NCI-H2227 treated with DMSO at 0.1 percent for 48 hours (cell line): ENCODE measurements around the gene BAZ2B.

Source experiments
- DNase-seq: peaks from one replicate; lab custom pipeline; 2025; lab: John Stamatoyannopoulos, UW

BAZ2B gene

GRCh38 chr2:159573846-159574606 is 42.3 kb downstream of the BAZ2B start:
- DNase-seq: no peak

GRCh38 chr2:159573294-159573693 is 43.1 kb downstream of the BAZ2B start:
- no peak for DNase-seq

GRCh38 chr2:159572459-159572858 is 43.9 kb downstream of the BAZ2B start:
- no peak for DNase-seq

- no peak for DNase-seq
Observed at GRCh38 chr2:159571540-159572260, 44.6 kb downstream of the BAZ2B start.

- DNase-seq: no peak
Observed at GRCh38 chr2:159564081-159564480, 52.3 kb downstream of the BAZ2B start.

- DNase-seq: no peak
Observed at GRCh38 chr2:159562248-159562647, 54.1 kb downstream of the BAZ2B start.

- no peak for DNase-seq
Observed at GRCh38 chr2:159561786-159562185, 54.6 kb downstream of the BAZ2B start.

GRCh38 chr2:159561242-159561641 is 55.1 kb downstream of the BAZ2B start:
- DNase-seq: no peak

- DNase-seq: no peak
Observed at GRCh38 chr2:159559034-159559433, 57.3 kb downstream of the BAZ2B start.

- no peak for DNase-seq
Observed at GRCh38 chr2:159558479-159558878, 57.9 kb downstream of the BAZ2B start.

- no peak for DNase-seq
Observed at GRCh38 chr2:159557437-159558034, 58.8 kb downstream of the BAZ2B start.

GRCh38 chr2:159555651-159556392 is 60.5 kb downstream of the BAZ2B start:
- DNase-seq: no peak

GRCh38 chr2:159553727-159554126 is 62.6 kb downstream of the BAZ2B start:
- DNase-seq: no peak

- DNase-seq: no peak
Observed at GRCh38 chr2:159551806-159552205, 64.5 kb downstream of the BAZ2B start.

GRCh38 chr2:159550231-159550630 is 66.1 kb downstream of the BAZ2B start:
- no peak for DNase-seq

GRCh38 chr2:159549234-159549633 is 67.1 kb downstream of the BAZ2B start:
- DNase-seq: no peak

- no peak for DNase-seq
Observed at GRCh38 chr2:159546716-159547430, 69.5 kb downstream of the BAZ2B start.

GRCh38 chr2:159546039-159546438 is 70.3 kb downstream of the BAZ2B start:
- DNase-seq: no peak

- no peak for DNase-seq
Observed at GRCh38 chr2:159545085-159545484, 71.3 kb downstream of the BAZ2B start.

GRCh38 chr2:159542101-159542500 is 74.2 kb downstream of the BAZ2B start:
- no peak for DNase-seq

GRCh38 chr2:159539701-159540100 is 76.6 kb downstream of the BAZ2B start:
- no peak for DNase-seq

- no peak for DNase-seq
Observed at GRCh38 chr2:159538801-159539200, 77.5 kb downstream of the BAZ2B start.
